Brain microvascular endothelial cell (primary cell): Measurements from ENCODE around the gene HMOX2.

Experiments used
- DNase-seq: peaks from one replicate; pipeline ENCODE4 v3.0.0-alpha.2; 2020
- H3K27ac ChIP-seq: fragments of 250-450 bp; sonication (Bioruptor Pico); 2 replicates; pipeline ENCODE4 v1.5.1; 2020; ENCODE audit warnings: mild to moderate bottlenecking, moderate library complexity
- H3K27me3 ChIP-seq: fragments of 250-450 bp; sonication (Bioruptor Pico); replicated peaks from 2 replicates; pipeline ENCODE4 v1.5.1; 2020; ENCODE audit warnings: mild to moderate bottlenecking
- H3K36me3 ChIP-seq: fragments of 250-450 bp; sonication (Bioruptor Pico); replicated peaks from 2 replicates; pipeline ENCODE4 v1.5.1; 2020; ENCODE audit warnings: mild to moderate bottlenecking
- H3K4me3 ChIP-seq: 2 replicates; pipeline ENCODE4 v1.5.1; 2011; ENCODE audit warnings: low read depth, mild to moderate bottlenecking, control low read depth, low read length, moderate library complexity
- in situ Hi-C: cut with HindIII; loops from 2 replicates; pipeline ENCODE4 v1.10.0; 2017; ENCODE audit warnings: low sequenced_read_pairs, low pct_ligation_motif_present
- TF ChIP-seq, protein P1 (sequence below): IDR thresholded peaks from 2 replicates; pipeline ENCODE4 v1.5.1; 2011; ENCODE audit warnings: low read depth, mild to moderate bottlenecking, moderate library complexity, low read length, control low read depth, inconsistent platforms; ENCODE audit errors: missing control alignments

The HMOX2 gene

DNA sequence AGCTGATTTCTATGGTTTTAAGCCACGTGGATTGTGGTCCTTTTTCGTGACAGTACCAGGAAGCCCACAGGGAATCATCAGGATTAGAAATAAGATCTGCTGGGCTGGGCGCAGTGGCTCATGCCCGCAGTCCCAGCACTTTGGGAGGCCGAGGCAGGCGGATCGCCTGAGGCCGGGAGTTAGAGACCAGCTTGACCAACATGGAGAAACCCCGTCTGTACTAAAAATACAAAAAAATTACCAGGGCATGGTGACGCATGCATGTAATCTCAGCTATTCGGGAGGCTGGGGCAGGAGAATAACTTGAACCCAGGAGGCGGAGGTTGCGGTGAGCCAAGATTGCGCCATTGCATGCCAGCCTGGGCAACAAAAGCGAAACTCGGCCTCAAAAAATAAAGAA lies 8.3 kb upstream of the HMOX2 start:
- TF ChIP-seq, protein P1, sequence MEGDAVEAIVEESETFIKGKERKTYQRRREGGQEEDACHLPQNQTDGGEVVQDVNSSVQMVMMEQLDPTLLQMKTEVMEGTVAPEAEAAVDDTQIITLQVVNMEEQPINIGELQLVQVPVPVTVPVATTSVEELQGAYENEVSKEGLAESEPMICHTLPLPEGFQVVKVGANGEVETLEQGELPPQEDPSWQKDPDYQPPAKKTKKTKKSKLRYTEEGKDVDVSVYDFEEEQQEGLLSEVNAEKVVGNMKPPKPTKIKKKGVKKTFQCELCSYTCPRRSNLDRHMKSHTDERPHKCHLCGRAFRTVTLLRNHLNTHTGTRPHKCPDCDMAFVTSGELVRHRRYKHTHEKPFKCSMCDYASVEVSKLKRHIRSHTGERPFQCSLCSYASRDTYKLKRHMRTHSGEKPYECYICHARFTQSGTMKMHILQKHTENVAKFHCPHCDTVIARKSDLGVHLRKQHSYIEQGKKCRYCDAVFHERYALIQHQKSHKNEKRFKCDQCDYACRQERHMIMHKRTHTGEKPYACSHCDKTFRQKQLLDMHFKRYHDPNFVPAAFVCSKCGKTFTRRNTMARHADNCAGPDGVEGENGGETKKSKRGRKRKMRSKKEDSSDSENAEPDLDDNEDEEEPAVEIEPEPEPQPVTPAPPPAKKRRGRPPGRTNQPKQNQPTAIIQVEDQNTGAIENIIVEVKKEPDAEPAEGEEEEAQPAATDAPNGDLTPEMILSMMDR, result no peak

DNA sequence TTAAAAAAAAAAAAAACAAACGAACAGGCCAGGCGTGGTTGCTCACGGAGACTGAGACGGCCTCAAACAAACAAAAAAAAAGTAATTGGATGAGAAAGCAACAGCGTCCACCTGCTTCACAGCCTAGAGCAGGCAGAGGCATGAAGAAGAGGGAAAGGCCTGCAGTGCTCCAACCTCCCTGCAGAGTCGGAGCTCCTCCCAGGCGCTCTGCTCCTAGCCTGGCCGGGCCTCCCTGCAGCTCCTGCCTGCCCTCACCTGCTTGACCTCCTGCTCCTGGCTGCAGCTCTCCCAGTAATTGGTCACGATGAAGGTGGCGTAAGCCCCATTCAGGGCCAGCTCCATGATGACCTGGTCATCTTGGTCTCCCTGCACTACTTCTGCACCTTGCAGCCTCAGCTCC lies 7.2 kb upstream of the HMOX2 start:
- DNase-seq, result no peak
- H3K36me3 ChIP-seq, result peaks cover 14% of the 10 kb centered on the region
- in situ Hi-C loops, result no loop called here
- no peaks in the 10 kb centered on the region for H3K27me3 ChIP-seq
- TF ChIP-seq, protein P1, result no peak
- no peak overlapping the region for H3K27ac ChIP-seq
- no peak overlapping the region for H3K4me3 ChIP-seq

More for the DNA sequence above, 8.3 kb upstream of the HMOX2 start:
- H3K4me3 ChIP-seq, result no peak overlapping the region
- no peaks in the 10 kb centered on the region for H3K27me3 ChIP-seq
- H3K36me3 ChIP-seq, result peaks cover 14% of the 10 kb centered on the region
- DNase-seq, result no peak
- in situ Hi-C loops, result no loop called here
- H3K27ac ChIP-seq, result no peak overlapping the region

DNA sequence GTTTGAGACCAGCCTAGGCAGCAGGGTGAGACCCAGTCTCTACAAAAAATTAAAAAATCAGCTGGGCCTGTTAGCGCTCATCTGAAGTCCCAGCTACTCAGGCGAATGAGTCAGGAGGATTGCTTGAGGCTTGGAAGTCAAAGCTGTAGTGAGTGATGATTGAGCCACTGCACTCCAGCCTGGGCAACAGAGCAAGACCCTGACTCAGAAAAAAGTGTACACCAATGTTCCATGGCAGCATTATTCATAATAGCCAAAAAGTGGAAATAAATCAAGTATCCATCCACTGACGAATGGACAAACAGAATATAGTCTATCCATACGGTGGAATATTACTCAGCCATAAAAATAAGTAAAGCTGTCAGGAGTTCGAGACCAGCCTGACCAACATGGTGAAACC lies 4.3 kb upstream of the HMOX2 start:
- no peaks in the 10 kb centered on the region for H3K27me3 ChIP-seq
- TF ChIP-seq, protein P1, result no peak
- H3K36me3 ChIP-seq, result peaks cover under 1% of the 10 kb centered on the region
- no peak overlapping the region for H3K4me3 ChIP-seq
- in situ Hi-C loops, result no loop called here
- no peak for DNase-seq
- no peak overlapping the region for H3K27ac ChIP-seq

DNA sequence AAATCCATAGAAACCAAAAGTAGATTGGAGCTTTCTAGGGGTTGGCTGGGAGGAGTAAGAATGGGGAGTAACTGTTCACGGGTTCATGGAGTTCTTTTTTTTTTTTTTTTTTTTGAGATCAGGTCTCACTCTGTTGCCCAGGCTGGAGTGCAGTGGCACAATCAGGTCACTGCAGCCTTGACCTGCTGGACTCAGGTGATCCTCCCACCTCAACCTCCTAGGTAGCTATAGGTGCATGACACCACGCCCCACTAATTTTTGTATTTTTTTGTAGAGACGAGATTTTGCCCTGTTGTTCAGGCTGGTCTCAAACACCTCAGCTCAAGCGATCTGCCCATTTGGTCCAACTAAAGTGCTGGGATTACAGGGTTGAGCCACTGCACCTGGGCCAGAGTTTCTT lies 3.3 kb upstream of the HMOX2 start:
- Histone ChIP-seq H3K36me3 (no peaks in the 10 kb centered on the region), H3K27ac (no peak overlapping the region), H3K27me3 (no peaks in the 10 kb centered on the region), H3K4me3 (no peak overlapping the region)
- in situ Hi-C loops, result no loop called here
- TF ChIP-seq, protein P1, result no peak
- no peak for DNase-seq

DNA sequence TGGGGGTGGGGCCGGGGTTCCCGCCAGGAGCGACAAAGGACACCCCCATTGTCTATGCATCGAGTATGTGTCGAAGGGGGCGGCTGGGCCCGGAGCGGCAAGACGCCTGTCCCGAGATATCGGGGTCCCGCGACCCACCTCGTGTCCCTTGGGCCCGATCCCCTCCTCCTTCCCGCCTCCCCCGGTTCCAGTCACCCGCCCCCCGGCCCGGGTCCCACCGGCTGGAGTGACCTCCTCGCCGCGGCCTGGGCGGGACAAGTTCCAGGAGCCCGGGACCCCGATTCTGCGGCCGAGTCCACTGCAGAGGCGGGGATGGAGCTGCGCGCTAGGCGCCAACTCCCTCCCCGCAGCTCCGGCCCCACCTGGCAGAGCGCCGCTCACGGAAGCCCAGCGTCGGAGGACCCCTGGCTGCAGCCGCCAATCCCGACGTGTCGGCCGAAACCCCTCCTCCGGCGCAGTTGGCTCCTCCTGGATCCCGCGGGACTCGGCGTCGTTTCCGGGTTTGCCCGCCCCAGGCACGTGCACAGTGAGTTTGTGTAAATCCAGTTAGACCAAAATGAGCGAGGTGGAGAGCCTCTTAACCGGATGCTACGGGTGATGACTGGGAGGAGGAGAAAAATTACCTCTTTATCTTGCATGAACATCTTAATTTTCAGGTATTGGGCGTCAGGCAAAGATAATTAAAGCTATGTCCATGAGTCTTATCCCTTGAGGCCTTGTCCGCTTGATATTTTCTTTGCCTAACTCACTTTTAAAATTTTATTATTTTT lies 1.8 kb upstream of the HMOX2 start, which contains the start of gene NMRAL1:
NMRAL1 (minus strand) TSS at position 434 of the 770 bp plus-strand sequence. CDS start 493 bp downstream, outside the sequence.
- peak within 1 kb of the TSS; percentile 27 for H3K27ac ChIP-seq
- H3K36me3 ChIP-seq, result no peaks in the 10 kb centered on the region
- in situ Hi-C loops, result no loop called here
- TF ChIP-seq, protein P1, result no peak
- no peaks in the 10 kb centered on the region for H3K27me3 ChIP-seq
- peak within 1 kb of the TSS; percentile 66 for H3K4me3 ChIP-seq
- peak; percentile 88 for DNase-seq

DNA sequence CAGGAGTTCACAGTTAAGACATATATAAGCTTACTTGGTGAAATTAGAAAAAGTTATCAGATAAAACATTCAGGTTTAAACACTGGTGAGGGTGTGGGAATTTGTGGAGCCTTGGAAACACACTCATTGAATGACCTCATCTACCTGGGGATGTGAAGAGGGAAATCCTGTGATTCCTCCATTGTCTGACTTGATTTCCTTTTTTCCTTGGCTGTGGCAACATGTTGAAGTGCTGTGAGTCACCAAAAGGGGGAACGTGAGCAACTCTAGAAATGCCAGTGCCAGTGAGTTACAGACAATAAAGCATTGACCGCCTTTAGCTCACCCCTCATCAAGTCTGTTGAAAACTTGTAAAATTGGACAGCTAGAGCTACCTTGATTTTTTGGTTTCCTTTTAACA lies 1.8 kb downstream of the HMOX2 start:
- H3K27ac ChIP-seq, result no peak overlapping the region
- no peaks in the 10 kb centered on the region for H3K36me3 ChIP-seq
- H3K4me3 ChIP-seq, result no peak overlapping the region
- no peaks in the 10 kb centered on the region for H3K27me3 ChIP-seq
- in situ Hi-C loops, result no loop called here
- no peak for DNase-seq
- TF ChIP-seq, protein P1, result peak; percentile 39
